ENCODE results near the gene KITLG. TPM values are rescaled to one million over a fixed set of nuclear protein-coding genes. Genes with fewer than 3 reads are reported as not detected.
"Not testable (repeated sequence)": the region's sequence is repeated elsewhere in the genome, so short reads cannot be mapped to it uniquely, and the experiment has no call there.

Gene KITLG
- total RNA-seq, 1 donor from 2014 or later, result 0.61 TPM

GRCh38 chr12:88472775-88473174, 107.5 kb downstream of the KITLG start:
- Mint-ChIP-seq H3K36me3 (ENCODE audit: unreplicated experiment) (peaks cover 5% of the 10 kb centered on the region), H3K27ac (ENCODE audit: unreplicated experiment) (no peak overlapping the region), H3K27me3 (ENCODE audit: unreplicated experiment) (peaks cover 2% of the 10 kb centered on the region), H3K9me3 (ENCODE audit: unreplicated experiment) (peaks cover 3% of the 10 kb centered on the region), H3K4me1 (ENCODE audit: low read depth, unreplicated experiment) (peaks cover 4% of the 10 kb centered on the region), H3K4me3 (ENCODE audit: unreplicated experiment) (no peak overlapping the region)
- DNase-seq, result no peak
- no peak for TF ChIP-seq CTCF (IDR thresholded peaks at IDR 0.05; ENCODE audit: partially characterized antibody, unreplicated experiment)

GRCh38 chr12:88472248-88472647, 108.0 kb downstream of the KITLG start:
- Mint-ChIP-seq H3K9me3 (ENCODE audit: unreplicated experiment) (peaks cover 3% of the 10 kb centered on the region), H3K4me1 (ENCODE audit: low read depth, unreplicated experiment) (peaks cover 4% of the 10 kb centered on the region), H3K36me3 (ENCODE audit: unreplicated experiment) (peaks cover 8% of the 10 kb centered on the region), H3K4me3 (ENCODE audit: unreplicated experiment) (no peak overlapping the region), H3K27me3 (ENCODE audit: unreplicated experiment) (peaks cover 2% of the 10 kb centered on the region), H3K27ac (ENCODE audit: unreplicated experiment) (no peak overlapping the region)
- no peak for TF ChIP-seq CTCF (IDR thresholded peaks at IDR 0.05; ENCODE audit: partially characterized antibody, unreplicated experiment)
- no peak for DNase-seq

- Mint-ChIP-seq H3K9me3 (ENCODE audit: unreplicated experiment) (peaks cover 5% of the 10 kb centered on the region), H3K4me1 (ENCODE audit: low read depth, unreplicated experiment) (peaks cover 4% of the 10 kb centered on the region), H3K27me3 (ENCODE audit: unreplicated experiment) (peaks cover 2% of the 10 kb centered on the region), H3K36me3 (ENCODE audit: unreplicated experiment) (peaks cover 10% of the 10 kb centered on the region), H3K27ac (ENCODE audit: unreplicated experiment) (no peak overlapping the region), H3K4me3 (ENCODE audit: unreplicated experiment) (no peak overlapping the region)
- no peak for DNase-seq
- TF ChIP-seq CTCF (IDR thresholded peaks at IDR 0.05; ENCODE audit: partially characterized antibody, unreplicated experiment), result no peak
Observed at GRCh38 chr12:88471331-88472045, 108.8 kb downstream of the KITLG start.

GRCh38 chr12:88469154-88469553, 111.1 kb downstream of the KITLG start:
- peaks cover 2% of the 10 kb centered on the region for H3K27me3 Mint-ChIP-seq (ENCODE audit: unreplicated experiment)
- no peak for DNase-seq
- H3K4me3 Mint-ChIP-seq (ENCODE audit: unreplicated experiment), result no peak overlapping the region
- no peak for TF ChIP-seq CTCF (IDR thresholded peaks at IDR 0.05; ENCODE audit: partially characterized antibody, unreplicated experiment)
- H3K9me3 Mint-ChIP-seq (ENCODE audit: unreplicated experiment), result peaks cover 5% of the 10 kb centered on the region
- peaks cover 4% of the 10 kb centered on the region for H3K4me1 Mint-ChIP-seq (ENCODE audit: low read depth, unreplicated experiment)
- peaks cover 10% of the 10 kb centered on the region for H3K36me3 Mint-ChIP-seq (ENCODE audit: unreplicated experiment)
- H3K27ac Mint-ChIP-seq (ENCODE audit: unreplicated experiment), result no peak overlapping the region

- no peak overlapping the region for H3K4me3 Mint-ChIP-seq (ENCODE audit: unreplicated experiment)
- peaks cover 4% of the 10 kb centered on the region for H3K4me1 Mint-ChIP-seq (ENCODE audit: low read depth, unreplicated experiment)
- TF ChIP-seq CTCF (IDR thresholded peaks at IDR 0.05; ENCODE audit: partially characterized antibody, unreplicated experiment), result no peak
- H3K27ac Mint-ChIP-seq (ENCODE audit: unreplicated experiment), result no peak overlapping the region
- H3K36me3 Mint-ChIP-seq (ENCODE audit: unreplicated experiment), result peaks cover 10% of the 10 kb centered on the region
- H3K27me3 Mint-ChIP-seq (ENCODE audit: unreplicated experiment), result peaks cover 2% of the 10 kb centered on the region
- DNase-seq, result no peak
- peaks cover 5% of the 10 kb centered on the region for H3K9me3 Mint-ChIP-seq (ENCODE audit: unreplicated experiment)
Observed at GRCh38 chr12:88468581-88468980, 111.7 kb downstream of the KITLG start.

GRCh38 chr12:88466708-88467107, 113.6 kb downstream of the KITLG start:
- H3K27me3 Mint-ChIP-seq (ENCODE audit: unreplicated experiment); H3K27ac Mint-ChIP-seq (ENCODE audit: unreplicated experiment); H3K4me3 Mint-ChIP-seq (ENCODE audit: unreplicated experiment); H3K4me1 Mint-ChIP-seq (ENCODE audit: low read depth, unreplicated experiment); H3K9me3 Mint-ChIP-seq (ENCODE audit: unreplicated experiment); DNase-seq: not testable (repeated sequence)
- peaks cover 10% of the 10 kb centered on the region for H3K36me3 Mint-ChIP-seq (ENCODE audit: unreplicated experiment)
